PC-9 (cell line): ENCODE results near the gene RALGPS2. TPM values are rescaled to one million over a fixed set of nuclear protein-coding genes. Genes with fewer than 3 reads are reported as not detected.

Experiments
- BruUV-seq: library from RNA; stranded (reverse); fragments of 400-500 nt; replicated peaks from 2 replicates; lab custom pipeline; 2021; lab: Mats Ljungman, UMichigan
- CTCF ChIA-PET: fragments of 300-600 bp; sonication (Branson Sonifier 250); formaldehyde crosslinking; loops from one replicate; lab custom pipeline; 2022; ENCODE audit warnings: antibody characterized with exemption; lab: Charles Lee
- POLR2A ChIA-PET: fragments of 300-600 bp; sonication (Branson Sonifier 250); formaldehyde crosslinking; loops from one replicate; lab custom pipeline; 2022; ENCODE audit warnings: antibody characterized with exemption; ENCODE audit not compliant: unreplicated experiment; lab: Charles Lee
- DNase-seq, 2 experiments: peaks; one replicate each; pipeline versions ENCODE4 v3.0.0 to v3.0.0-alpha.2; 2015 to 2022; ENCODE audit warnings: mixed read lengths in 1 of 2
- H2AFZ ChIP-seq: fragments of 200-600 bp; sonication (generic); 2 replicates; pipeline ENCODE4 v1.8.1; 2017; ENCODE audit warnings: antibody characterized with exemption
- H3F3A ChIP-seq: fragments of 200-600 bp; sonication (generic); 2 replicates; pipeline ENCODE4 v1.8.1; 2017; ENCODE audit warnings: antibody characterized with exemption, mild to moderate bottlenecking, low read depth; ENCODE audit not compliant: insufficient read depth
- H3K27ac ChIP-seq: fragments of 200-600 bp; sonication (generic); 2 replicates; pipeline ENCODE4 v1.6.1; 2016; ENCODE audit warnings: mixed run types
- H3K27me3 ChIP-seq: fragments of 200-600 bp; sonication (generic); 2 replicates; pipeline ENCODE4 v1.6.1; 2016; ENCODE audit warnings: low read depth, mixed run types; ENCODE audit not compliant: insufficient read depth
- H3K36me3 ChIP-seq: fragments of 200-600 bp; sonication (generic); 2 replicates; pipeline ENCODE4 v1.6.1; 2016; ENCODE audit warnings: low read depth, mixed run types
- H3K4me1 ChIP-seq: fragments of 200-600 bp; sonication (generic); replicated peaks from 2 replicates; pipeline ENCODE4 v1.6.1; 2016; ENCODE audit warnings: mixed run types; ENCODE audit not compliant: insufficient read depth
- H3K4me2 ChIP-seq: fragments of 200-600 bp; sonication (generic); 2 replicates; pipeline ENCODE4 v1.6.1; 2017; ENCODE audit warnings: mixed run types
- H3K4me3 ChIP-seq: fragments of 200-600 bp; sonication (generic); 2 replicates; pipeline ENCODE4 v1.6.1; 2016; ENCODE audit warnings: mixed run types
- H3K79me2 ChIP-seq: fragments of 200-600 bp; sonication (generic); 2 replicates; pipeline ENCODE4 v1.6.1; 2017; ENCODE audit warnings: low read depth, mixed run types
- H3K9me2 ChIP-seq: fragments of 200-600 bp; sonication (generic); 2 replicates; pipeline ENCODE4 v1.8.1; 2017; ENCODE audit warnings: mild to moderate bottlenecking; ENCODE audit not compliant: insufficient read depth
- H3K9me3 ChIP-seq: fragments of 200-600 bp; sonication (generic); 2 replicates; pipeline ENCODE4 v1.8.1; 2016; ENCODE audit warnings: low read depth; ENCODE audit not compliant: insufficient read depth
- H4K20me1 ChIP-seq: fragments of 200-600 bp; sonication (generic); 2 replicates; pipeline ENCODE4 v1.8.1; 2017; ENCODE audit not compliant: insufficient read depth
- EZH2 ChIP-seq: fragments of 200-600 bp; sonication (generic); IDR thresholded peaks from 2 replicates; pipeline ENCODE4 v1.8.0; 2017; ENCODE audit warnings: antibody characterized with exemption, low read depth
- intact Hi-C: fragments of 100-400 bp; cut with micrococcal nuclease; formaldehyde crosslinking; loops from one replicate; pipeline ENCODE4 v1.10.0; 2022; ENCODE audit not compliant: unreplicated experiment
- total RNA-seq: library from RNA; stranded (reverse); gene quantifications from 2 replicates; pipeline ENCODE4 v1.2.3, GENCODE V29; 2021
- TF ChIP-seq, protein P1 (sequence below): fragments of 200-600 bp; sonication (generic); conservative IDR thresholded peaks from 2 replicates; pipeline ENCODE4 v1.6.1; 2017; ENCODE audit warnings: mixed run types, antibody characterized with exemption, mild to moderate bottlenecking, moderate library complexity

The RALGPS2 gene
- total RNA-seq, 1 experiment from 2014 or later = 62.4 TPM

DNA sequence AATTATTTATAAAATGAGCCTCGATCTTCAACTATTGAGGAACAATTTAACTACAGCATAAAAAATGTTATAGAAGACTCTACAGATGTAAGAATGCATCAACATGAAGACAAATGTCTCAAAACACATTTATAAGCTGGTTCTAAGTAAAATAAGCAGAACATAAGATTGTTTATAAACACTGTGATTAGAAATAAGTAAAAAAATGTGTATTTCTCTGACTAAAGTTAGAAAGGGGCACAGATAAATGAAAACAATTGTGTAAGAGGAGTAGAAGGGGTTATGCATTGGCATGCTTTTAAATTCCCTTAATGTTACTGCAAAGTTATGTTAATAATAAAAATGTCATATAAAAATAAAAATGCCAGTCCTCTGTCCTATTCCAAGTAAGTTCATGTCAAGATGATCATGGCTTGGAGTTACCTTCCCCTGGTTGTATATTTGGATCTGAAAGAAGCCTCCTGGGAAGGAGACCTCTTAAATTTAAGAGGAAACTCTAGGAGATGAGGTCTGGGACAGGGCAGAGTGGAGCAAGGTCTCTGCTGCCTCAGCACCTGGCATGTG lies 230.4 kb downstream of the RALGPS2 start:
- Histone ChIP-seq H3K4me1 (no peaks in the 10 kb centered on the region), H3K9me3 (no peaks in the 10 kb centered on the region), H3F3A (no peaks in the 10 kb centered on the region), H4K20me1 (no peaks in the 10 kb centered on the region), H3K9me2 (no peaks in the 10 kb centered on the region), H3K27ac (no peak overlapping the region), H3K79me2 (no peaks in the 10 kb centered on the region), H3K4me3 (no peak overlapping the region), H3K36me3 (no peaks in the 10 kb centered on the region), H2AFZ (no peak overlapping the region), H3K4me2 (no peak overlapping the region), H3K27me3 (no peaks in the 10 kb centered on the region)
- no TSS peak for BruUV-seq
- no peak for DNase-seq
- CTCF ChIA-PET = no interaction called here
- intact Hi-C loops = no loop called here
- no peak for TF ChIP-seq EZH2
- TF ChIP-seq, protein P1, sequence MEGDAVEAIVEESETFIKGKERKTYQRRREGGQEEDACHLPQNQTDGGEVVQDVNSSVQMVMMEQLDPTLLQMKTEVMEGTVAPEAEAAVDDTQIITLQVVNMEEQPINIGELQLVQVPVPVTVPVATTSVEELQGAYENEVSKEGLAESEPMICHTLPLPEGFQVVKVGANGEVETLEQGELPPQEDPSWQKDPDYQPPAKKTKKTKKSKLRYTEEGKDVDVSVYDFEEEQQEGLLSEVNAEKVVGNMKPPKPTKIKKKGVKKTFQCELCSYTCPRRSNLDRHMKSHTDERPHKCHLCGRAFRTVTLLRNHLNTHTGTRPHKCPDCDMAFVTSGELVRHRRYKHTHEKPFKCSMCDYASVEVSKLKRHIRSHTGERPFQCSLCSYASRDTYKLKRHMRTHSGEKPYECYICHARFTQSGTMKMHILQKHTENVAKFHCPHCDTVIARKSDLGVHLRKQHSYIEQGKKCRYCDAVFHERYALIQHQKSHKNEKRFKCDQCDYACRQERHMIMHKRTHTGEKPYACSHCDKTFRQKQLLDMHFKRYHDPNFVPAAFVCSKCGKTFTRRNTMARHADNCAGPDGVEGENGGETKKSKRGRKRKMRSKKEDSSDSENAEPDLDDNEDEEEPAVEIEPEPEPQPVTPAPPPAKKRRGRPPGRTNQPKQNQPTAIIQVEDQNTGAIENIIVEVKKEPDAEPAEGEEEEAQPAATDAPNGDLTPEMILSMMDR = no peak
- POLR2A ChIA-PET = no interaction called here

DNA sequence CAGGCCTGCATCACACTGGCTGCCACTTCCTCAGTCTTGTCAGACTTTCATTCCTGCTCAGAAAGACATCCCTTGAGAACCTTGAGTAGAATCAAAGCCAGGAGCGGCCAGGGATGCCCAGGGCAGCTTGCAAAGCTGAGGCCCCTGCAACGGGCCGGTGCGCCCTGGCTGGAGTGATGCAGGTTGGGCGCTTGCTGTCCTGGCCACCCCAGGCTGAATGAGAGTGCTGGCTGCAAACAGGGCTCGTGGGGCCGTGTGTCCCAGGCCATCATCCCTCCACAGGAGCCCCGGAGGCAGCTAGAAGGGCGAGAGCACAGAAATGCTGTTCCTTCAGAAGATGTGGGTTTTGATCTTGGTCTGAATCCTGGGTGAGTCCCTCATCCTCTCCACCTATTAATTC lies 233.4 kb downstream of the RALGPS2 start:
- DNase-seq = no peak
- Histone ChIP-seq H3K4me1 (no peaks in the 10 kb centered on the region), H2AFZ (no peak overlapping the region), H3K9me2 (no peaks in the 10 kb centered on the region), H3F3A (no peaks in the 10 kb centered on the region), H3K4me3 (no peak overlapping the region), H3K79me2 (no peaks in the 10 kb centered on the region), H3K36me3 (no peaks in the 10 kb centered on the region), H3K4me2 (no peak overlapping the region), H3K27me3 (no peaks in the 10 kb centered on the region), H4K20me1 (no peaks in the 10 kb centered on the region), H3K9me3 (no peaks in the 10 kb centered on the region), H3K27ac (no peak overlapping the region)
- TF ChIP-seq, protein P1 = no peak
- no peak for TF ChIP-seq EZH2
- no TSS peak for BruUV-seq
- intact Hi-C loops = no loop called here
- CTCF ChIA-PET = no interaction called here
- POLR2A ChIA-PET = no interaction called here

DNA sequence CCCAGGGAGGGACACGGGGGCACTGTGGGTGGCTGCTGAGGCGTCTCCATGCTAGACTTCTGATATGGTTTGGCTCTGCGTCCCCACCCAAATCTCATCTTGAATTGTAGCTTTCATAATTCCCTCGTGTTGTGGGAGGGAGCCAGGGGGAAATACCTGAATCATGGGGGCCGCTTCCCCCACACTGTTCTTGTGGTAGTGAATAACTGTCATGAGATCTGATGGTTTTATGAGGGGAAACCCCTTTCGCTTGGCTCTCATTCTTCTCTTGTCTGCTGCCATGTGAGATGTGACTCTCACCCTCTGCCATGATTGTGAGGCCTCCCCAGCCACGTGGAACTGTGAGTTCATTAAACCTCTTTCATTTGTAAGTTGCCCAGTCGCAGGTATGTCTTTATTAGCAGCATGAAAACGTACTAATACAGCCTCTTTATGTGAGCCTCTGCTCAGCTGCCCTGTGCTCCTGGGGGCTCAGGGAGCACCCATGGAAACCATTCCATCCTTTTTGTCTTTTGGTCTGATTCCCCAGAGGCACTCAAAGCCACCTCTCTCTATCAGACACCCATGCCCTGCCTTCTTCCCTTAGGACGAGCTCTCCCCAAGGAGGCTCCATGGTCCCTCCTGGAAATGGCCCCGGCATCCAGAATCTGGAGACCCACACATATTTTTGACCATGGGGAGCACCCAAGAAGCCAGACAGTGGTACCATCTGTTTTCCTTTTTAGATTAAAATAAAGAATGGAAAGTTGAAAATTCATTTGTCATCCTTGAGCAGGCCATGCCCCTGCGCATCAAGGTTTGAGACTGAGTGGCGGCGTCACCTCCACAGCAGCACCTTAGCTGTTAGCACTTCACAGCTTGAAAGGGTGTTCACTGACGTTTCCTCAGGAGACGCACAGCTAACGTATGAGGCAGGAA lies 234.8 kb downstream of the RALGPS2 start:
- Histone ChIP-seq H3K27me3 (no peaks in the 10 kb centered on the region), H4K20me1 (no peaks in the 10 kb centered on the region), H3K9me3 (no peaks in the 10 kb centered on the region), H3K79me2 (no peaks in the 10 kb centered on the region), H3K36me3 (no peaks in the 10 kb centered on the region), H3K4me2 (no peak overlapping the region), H2AFZ (no peak overlapping the region), H3K4me3 (no peak overlapping the region), H3K4me1 (no peaks in the 10 kb centered on the region), H3K27ac (no peak overlapping the region), H3F3A (no peaks in the 10 kb centered on the region), H3K9me2 (no peaks in the 10 kb centered on the region)
- no TSS peak for BruUV-seq
- DNase-seq = no peak
- ChIA-PET POLR2A (no interaction called here), CTCF (interaction anchor here (0.6 kb wide), 1 partner anchor 250 kb away, joined by 7 read pairs; no protein-coding TSS in a partner anchor)
- intact Hi-C loops = no loop called here
- no peak for TF ChIP-seq EZH2
- TF ChIP-seq, protein P1 = no peak
